Posterior vena cava (tissue), 2 donors: ENCODE measurements around the gene B4GALT5. TPM values are rescaled to one million over a fixed set of nuclear protein-coding genes. Genes with fewer than 3 reads are reported as not detected.

Experiments used
- DNase-seq: peaks from one replicate; pipeline ENCODE4 v3.0.0-alpha.2; 2020; ENCODE audit warnings: low spot score
- intact Hi-C, 2 donors: fragments of 100-400 bp; cut with DNase I; formaldehyde crosslinking; loops; one replicate each; pipeline versions ENCODE4 v1.14.1 to v1.14.2; 2022 to 2023
- total RNA-seq, 2 donors: library from RNA; stranded (reverse); fragmentation: NEBNext Ultra II Directional; extraction: Animal tissue kit (Norgen Biotek cat#: 25700); gene quantifications; one replicate each; pipeline ENCODE4 v1.2.1, GENCODE V29; 2021
- donor health status: DM: yes; HTN: yes; CAD: no.
- donor health status: DM: yes; HTN: yes; CAD: no.

B4GALT5 gene
- total RNA-seq, 2 donors from 2014 or later = 26.1 to 35.2 TPM

GRCh38 chr20:49583669-49584417 is 129.8 kb downstream of the B4GALT5 start:
- peak; percentile 92 for DNase-seq
- intact Hi-C loops = no loop called here

GRCh38 chr20:49583343-49583668 is 130.4 kb downstream of the B4GALT5 start:
- DNase-seq = no peak
- intact Hi-C loops = no loop called here

Other genes starting within 250 kb of the B4GALT5 start
- 1 to 10 TPM; 1.6 to 9.7 TPM for gene KCNB1, start 231.2 kb downstream of the B4GALT5 start, total RNA-seq
- 100 to 1,000 TPM; 359 to 447 TPM for gene PTGIS, start 145.7 kb downstream of the B4GALT5 start, total RNA-seq
- 10 to 100 TPM; 10.4 to 11.8 TPM for gene SLC9A8, start 99.0 kb upstream of the B4GALT5 start, total RNA-seq
- 1 to 10 TPM; 4.5 TPM for gene SPATA2, start 201.7 kb upstream of the B4GALT5 start, total RNA-seq
- 10 to 100 TPM; 44.8 to 46.6 TPM for gene RNF114, start 222.5 kb upstream of the B4GALT5 start, total RNA-seq